ENCODE measurements around the gene ACTG2.
A peak's percentile ranks its signal among the peaks of the same experiment; 100 is the strongest.
"Not testable (repeated sequence)": the region's sequence is repeated elsewhere in the genome, so short reads cannot be mapped to it uniquely, and the experiment has no call there.

Gene ACTG2

DNA sequence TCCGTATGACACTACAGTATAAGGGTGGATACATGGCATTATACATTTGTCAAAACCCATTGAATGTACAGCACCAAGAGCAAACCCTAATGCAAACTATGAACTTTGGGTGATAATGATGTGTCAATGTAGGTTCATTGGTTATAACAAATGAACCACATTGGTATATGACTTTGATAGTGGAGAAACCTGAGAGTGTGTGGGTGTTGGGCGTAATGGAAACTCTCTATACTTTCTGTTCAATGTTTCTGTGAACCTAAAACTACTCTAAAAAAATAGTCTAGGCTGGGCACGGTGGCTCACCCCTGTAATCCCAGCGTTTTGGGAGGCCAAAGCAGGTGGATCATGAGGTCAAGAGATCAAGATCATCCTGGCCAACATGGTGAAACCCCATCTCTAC, 6.5 kb upstream of the ACTG2 start:
- H3K27ac Mint-ChIP-seq = peak overlapping the region; percentile 82
- peak overlapping the region; percentile 25 for H3K4me3 Mint-ChIP-seq
- no peaks in the 10 kb centered on the region for H3K27me3 Mint-ChIP-seq
- H3K36me3 Mint-ChIP-seq = no peaks in the 10 kb centered on the region
- H3K9me3 Mint-ChIP-seq (ENCODE audit: low read depth) = no peaks in the 10 kb centered on the region
- H3K4me1 Mint-ChIP-seq (ENCODE audit: low read depth) = peaks cover 23% of the 10 kb centered on the region

DNA sequence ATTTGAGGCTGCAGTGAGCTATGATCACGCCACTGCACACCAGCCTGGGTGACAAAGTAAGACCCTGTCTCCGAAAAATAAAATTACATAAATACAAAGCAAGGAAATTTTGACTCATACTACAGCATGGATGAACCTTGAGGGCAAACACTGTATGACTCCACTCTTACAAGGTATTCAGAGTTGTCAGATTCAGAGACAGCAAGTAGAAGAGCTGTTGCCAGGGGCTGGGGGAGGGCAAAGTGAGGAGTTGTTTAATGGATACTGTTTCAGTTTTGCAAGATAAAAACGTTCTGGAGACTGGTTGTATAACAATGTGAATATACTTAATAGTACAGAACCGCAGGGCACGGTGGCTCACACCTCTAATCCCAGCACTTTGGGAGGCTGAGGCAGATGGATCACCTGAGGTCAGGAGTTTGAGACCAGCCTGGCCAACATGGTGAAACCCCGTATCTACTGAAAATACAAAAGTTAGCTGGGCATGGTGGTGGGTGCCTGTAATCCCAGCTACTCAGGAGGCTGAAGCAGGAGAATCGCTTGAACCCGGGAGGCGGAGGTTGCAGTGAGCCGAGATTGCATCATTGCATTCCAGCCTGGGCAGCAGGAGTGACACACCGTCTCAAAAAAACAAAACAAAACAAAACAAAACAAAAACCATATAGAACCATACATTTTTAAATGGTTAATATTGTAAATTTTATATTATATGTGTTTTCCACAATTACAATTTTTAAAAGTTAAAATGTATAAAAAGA, 5.0 kb upstream of the ACTG2 start:
- not testable (repeated sequence) for H3K27ac Mint-ChIP-seq; H3K4me3 Mint-ChIP-seq; H3K27me3 Mint-ChIP-seq; H3K9me3 Mint-ChIP-seq (ENCODE audit: low read depth); H3K36me3 Mint-ChIP-seq
- peaks cover 23% of the 10 kb centered on the region for H3K4me1 Mint-ChIP-seq (ENCODE audit: low read depth)

DNA sequence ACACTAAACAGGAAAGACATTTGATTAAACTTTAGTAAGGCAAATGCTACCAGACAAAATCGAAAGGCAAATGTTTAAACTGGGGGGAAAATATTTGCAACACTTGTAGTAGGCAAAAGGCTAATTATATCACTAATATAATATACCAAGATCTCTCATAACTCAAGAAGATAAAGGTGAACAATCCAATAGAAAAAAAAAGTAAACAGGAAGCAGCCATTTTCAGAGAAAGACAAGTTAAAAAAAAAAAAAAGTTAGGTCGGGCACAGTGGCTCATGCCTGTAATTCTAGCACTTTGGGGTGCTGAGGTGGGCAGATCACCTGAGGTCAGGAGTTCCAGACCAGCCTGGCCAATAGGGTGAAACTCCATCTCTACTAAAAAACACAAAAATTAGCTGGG, 4.4 kb upstream of the ACTG2 start:
- no peaks in the 10 kb centered on the region for H3K9me3 Mint-ChIP-seq (ENCODE audit: low read depth)
- no peak overlapping the region for H3K4me3 Mint-ChIP-seq
- no peaks in the 10 kb centered on the region for H3K36me3 Mint-ChIP-seq
- H3K27me3 Mint-ChIP-seq = no peaks in the 10 kb centered on the region
- H3K27ac Mint-ChIP-seq = no peak overlapping the region
- peaks cover 23% of the 10 kb centered on the region for H3K4me1 Mint-ChIP-seq (ENCODE audit: low read depth)

DNA sequence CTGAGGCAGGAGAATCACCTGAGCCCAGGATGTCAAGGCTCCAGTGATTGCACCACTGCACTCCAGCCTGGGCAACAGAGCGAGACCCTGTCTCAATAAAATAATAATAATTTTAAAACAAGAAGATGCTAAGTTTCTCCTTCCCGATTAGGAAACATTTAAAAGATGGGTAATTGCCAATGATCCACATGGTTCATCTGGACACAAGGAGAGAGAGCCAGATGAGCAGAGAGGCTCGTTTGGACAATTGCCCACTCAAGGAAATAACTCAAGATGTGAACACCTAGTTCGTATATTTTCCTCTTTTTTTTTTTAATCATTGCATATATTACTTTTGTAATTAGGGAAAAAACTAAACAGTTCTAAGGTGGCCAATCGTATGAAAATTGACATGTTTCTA, 3.6 kb upstream of the ACTG2 start:
- Mint-ChIP-seq H3K36me3 (no peaks in the 10 kb centered on the region), H3K4me1 (ENCODE audit: low read depth) (peaks cover 23% of the 10 kb centered on the region), H3K9me3 (ENCODE audit: low read depth) (no peaks in the 10 kb centered on the region), H3K4me3 (no peak overlapping the region), H3K27me3 (no peaks in the 10 kb centered on the region), H3K27ac (no peak overlapping the region)

DNA sequence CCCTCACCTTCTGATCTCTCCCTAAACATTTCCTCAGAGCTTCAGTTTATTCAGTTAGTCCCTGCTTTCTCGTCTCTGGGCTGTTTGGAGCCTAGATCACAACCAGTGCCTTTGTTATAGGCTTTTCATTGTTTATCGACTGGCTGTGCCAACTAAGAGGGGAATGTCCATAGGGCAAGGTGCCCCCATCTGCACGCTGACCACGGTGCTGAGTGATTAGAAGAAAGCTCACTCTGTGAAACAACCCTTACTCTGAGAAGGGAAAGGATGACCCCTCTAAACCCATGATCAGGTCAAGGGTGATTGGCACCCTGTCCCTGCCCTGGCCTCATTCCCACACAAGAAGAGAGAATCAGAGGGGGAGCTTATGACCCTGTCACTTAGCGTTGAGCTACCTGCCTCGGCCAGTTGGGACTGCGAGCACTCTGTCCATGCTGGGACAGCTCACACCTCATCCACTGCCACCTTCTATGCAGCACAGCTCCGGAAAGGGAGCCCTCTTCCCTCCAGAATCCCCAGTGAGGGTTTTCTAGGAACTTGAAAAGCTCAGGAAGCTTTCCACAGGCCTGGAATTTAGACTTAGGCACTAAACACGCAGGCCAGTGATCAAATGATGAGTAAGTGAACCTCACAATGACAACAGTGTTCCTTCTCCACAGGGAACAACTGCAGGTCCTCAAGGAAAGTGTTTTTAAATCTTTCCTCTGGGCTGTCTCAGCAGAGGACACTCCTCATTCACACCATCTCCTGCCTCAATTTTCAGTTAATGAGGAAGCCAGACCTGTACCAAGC, 2.3 kb upstream of the ACTG2 start:
- Mint-ChIP-seq H3K9me3 (ENCODE audit: low read depth) (no peaks in the 10 kb centered on the region), H3K27me3 (no peaks in the 10 kb centered on the region), H3K27ac (no peak overlapping the region), H3K4me3 (no peak overlapping the region), H3K4me1 (ENCODE audit: low read depth) (peaks cover 26% of the 10 kb centered on the region), H3K36me3 (no peaks in the 10 kb centered on the region)

DNA sequence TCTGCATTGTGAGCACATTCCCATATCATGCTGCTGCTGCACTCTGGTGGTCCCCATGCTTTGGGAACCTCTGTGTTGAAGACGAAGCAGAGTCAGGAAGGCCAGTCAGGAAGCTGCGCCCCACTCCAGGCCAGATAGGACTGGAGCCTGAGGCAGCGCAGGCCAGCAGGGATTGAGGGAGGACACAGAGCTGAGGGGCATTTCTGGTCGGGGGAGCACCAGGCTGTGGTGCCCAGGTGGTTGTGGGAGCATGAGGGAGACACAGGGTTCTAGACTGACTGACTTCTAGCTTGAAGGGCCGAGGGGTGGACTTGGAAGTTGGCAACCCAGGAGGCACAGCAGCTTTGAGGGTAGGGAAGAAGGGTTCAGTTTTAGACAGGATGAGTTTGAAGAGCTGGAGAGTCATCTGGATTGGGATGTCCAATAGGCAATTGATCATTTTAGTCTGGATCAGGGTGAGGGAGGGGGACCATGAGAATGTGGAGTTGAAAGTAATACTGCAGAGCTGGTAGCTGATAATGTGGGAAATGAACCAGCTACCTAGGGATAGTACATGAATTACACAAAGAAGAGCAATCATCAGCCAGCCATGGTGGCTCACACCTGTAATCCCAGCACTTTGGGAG, 1.4 kb upstream of the ACTG2 start:
- H3K27ac Mint-ChIP-seq = no peak overlapping the region
- peaks cover 26% of the 10 kb centered on the region for H3K4me1 Mint-ChIP-seq (ENCODE audit: low read depth)
- H3K36me3 Mint-ChIP-seq = no peaks in the 10 kb centered on the region
- no peaks in the 10 kb centered on the region for H3K27me3 Mint-ChIP-seq
- H3K4me3 Mint-ChIP-seq = no peak overlapping the region
- H3K9me3 Mint-ChIP-seq (ENCODE audit: low read depth) = no peaks in the 10 kb centered on the region

DNA sequence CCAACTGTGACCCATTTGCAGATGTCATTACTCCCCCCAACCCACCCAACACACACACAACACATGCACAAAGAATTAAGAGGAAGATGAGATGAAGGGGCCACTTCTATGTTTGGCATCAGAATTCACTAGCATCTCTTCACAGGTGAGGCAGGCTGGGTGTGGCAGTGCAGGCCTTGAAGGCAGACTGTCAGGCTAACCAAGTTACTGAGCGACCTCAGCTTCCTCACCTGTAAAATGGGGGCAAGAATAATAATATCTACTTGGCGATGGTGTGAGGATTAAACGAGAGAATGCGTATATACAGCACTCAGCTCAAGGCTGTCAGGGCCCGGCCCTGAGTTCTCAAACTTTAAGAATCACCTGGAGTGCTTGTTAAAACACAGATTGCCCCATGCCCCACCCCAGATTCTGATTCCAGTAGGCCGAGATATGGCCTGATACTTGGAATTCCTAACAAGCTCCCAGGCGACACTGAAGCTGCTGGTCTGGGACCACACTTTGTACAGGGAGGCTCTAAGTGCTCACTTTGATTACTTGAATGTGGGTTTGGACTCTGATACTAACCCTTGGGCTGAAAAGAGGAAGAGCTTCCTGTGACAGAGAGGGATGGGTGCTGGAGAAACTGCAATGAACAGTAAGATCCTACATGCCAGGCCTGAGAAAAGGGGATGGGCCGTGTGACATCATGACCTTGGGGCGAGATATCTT, 1.1 kb downstream of the ACTG2 start:
- no peak overlapping the region for H3K27ac Mint-ChIP-seq
- no peaks in the 10 kb centered on the region for H3K36me3 Mint-ChIP-seq
- no peaks in the 10 kb centered on the region for H3K9me3 Mint-ChIP-seq (ENCODE audit: low read depth)
- H3K4me1 Mint-ChIP-seq (ENCODE audit: low read depth) = peaks cover 25% of the 10 kb centered on the region
- H3K4me3 Mint-ChIP-seq = no peak overlapping the region
- no peaks in the 10 kb centered on the region for H3K27me3 Mint-ChIP-seq

DNA sequence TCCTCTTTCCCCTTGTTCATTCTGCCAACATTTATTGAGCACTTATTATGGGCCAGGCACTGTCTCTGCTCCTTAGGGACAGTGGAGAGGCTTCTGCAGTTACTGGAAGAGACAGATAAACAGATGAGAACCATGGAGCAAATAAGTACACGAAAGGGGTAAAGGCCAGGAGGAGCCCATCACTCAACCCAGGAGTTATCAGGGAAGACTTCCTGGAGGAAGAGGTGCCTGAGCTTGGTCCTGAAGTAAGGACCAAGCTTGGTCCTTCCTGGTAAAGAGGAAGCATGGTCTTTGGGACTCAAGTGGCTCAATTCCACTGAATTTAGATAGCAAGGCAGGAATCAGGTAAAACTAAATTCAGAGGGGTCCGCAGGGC, 1.7 kb downstream of the ACTG2 start:
- Mint-ChIP-seq H3K4me3 (no peak overlapping the region), H3K27ac (peak overlapping the region; percentile 72)

DNA sequence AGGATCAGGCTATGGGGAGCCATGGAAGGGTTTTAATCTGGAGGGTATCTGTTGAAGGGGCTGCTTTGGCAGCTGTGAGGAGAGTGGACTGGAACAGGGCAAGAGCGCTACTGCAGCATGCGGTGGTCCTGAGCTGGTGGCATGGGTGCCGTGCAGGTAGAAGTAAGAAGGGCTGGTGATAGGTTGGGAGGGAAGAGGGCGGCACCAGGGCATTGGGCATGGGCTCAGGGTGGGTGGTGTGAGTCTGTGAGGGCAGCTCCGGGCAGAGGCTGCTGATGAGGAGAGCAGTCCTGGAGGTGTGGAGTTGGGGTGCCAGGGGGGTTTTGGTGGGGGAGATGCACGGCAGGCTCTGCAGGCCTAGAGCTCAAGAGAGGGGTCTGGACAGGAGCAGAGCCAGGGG, 2.1 kb downstream of the ACTG2 start:
- peak overlapping the region; percentile 72 for H3K27ac Mint-ChIP-seq
- no peaks in the 10 kb centered on the region for H3K36me3 Mint-ChIP-seq
- no peak overlapping the region for H3K4me3 Mint-ChIP-seq
- H3K27me3 Mint-ChIP-seq = no peaks in the 10 kb centered on the region
- peaks cover 25% of the 10 kb centered on the region for H3K4me1 Mint-ChIP-seq (ENCODE audit: low read depth)
- H3K9me3 Mint-ChIP-seq (ENCODE audit: low read depth) = no peaks in the 10 kb centered on the region

More for the DNA sequence above, 1.7 kb downstream of the ACTG2 start:
- Mint-ChIP-seq H3K9me3 (ENCODE audit: low read depth) (no peaks in the 10 kb centered on the region), H3K4me1 (ENCODE audit: low read depth) (peaks cover 25% of the 10 kb centered on the region), H3K27me3 (no peaks in the 10 kb centered on the region), H3K36me3 (no peaks in the 10 kb centered on the region)

DNA sequence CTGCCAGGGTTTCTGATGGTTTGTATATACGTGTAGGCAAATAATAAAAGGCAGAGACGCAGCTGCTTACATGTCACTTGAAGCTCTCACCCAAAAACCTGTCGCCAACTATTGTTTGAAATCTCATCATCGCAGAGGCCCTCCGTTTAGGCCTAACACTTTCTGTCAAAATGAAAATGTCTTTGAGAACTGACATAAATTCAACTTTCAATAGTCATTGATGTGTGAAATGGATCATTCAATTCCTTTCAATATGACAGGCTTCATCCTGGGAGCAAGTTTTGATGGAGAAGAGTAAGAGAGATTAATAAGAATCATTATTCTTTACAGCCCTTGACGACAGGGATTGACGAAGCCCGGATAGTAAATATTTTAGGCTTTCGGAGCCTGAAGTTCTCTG, 2.7 kb downstream of the ACTG2 start:
- H3K4me3 Mint-ChIP-seq = no peak overlapping the region
- H3K27me3 Mint-ChIP-seq = no peaks in the 10 kb centered on the region
- H3K9me3 Mint-ChIP-seq (ENCODE audit: low read depth) = no peaks in the 10 kb centered on the region
- H3K27ac Mint-ChIP-seq = peak overlapping the region; percentile 46
- H3K36me3 Mint-ChIP-seq = no peaks in the 10 kb centered on the region
- peaks cover 25% of the 10 kb centered on the region for H3K4me1 Mint-ChIP-seq (ENCODE audit: low read depth)

DNA sequence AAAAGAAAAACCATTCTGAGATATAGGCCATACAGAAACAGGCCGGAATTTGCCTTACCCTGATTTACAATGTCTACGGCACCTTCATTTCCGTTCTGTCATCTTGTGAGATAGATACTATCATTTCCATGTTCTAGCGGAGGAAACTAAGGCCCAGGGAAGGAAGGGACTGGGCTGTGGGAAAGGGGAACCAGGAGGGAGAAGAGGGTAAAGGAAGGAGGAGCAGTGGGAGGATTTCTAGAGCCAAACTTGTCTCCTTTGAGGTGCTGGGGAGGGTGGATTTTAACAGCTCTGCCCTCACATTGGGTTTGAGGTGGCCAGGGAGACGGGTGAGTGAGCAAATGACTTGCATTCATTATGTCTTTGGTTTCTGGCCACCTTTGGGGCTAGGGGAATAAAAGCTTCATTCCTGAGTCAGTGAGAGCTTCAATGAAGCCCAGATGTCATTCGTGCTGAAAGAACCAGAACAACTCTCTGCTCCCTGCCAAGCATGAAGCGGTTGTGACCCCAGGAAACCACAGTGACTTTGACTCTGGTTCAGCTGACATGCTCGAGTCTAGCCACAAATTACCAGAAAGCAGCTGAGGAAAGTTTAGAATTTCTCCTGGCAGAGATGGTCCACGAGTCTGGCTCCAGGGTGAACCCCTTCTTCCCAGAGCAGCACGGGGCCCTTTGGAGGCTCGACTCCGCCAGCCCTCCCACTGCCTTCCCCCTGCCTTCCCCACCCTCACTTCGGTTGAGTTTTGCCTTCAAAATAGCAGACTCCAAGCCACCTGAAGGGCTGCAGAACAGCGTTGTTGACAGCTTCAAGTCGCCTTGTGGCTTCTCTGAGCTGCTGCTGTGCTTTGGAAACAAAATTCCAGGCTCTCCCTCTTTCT, 3.8 kb downstream of the ACTG2 start:
- H3K27me3 Mint-ChIP-seq = no peaks in the 10 kb centered on the region
- H3K36me3 Mint-ChIP-seq = no peaks in the 10 kb centered on the region
- H3K4me3 Mint-ChIP-seq = peak overlapping the region; percentile 67
- peaks cover 25% of the 10 kb centered on the region for H3K4me1 Mint-ChIP-seq (ENCODE audit: low read depth)
- H3K9me3 Mint-ChIP-seq (ENCODE audit: low read depth) = no peaks in the 10 kb centered on the region
- peak overlapping the region; percentile 89 for H3K27ac Mint-ChIP-seq

DNA sequence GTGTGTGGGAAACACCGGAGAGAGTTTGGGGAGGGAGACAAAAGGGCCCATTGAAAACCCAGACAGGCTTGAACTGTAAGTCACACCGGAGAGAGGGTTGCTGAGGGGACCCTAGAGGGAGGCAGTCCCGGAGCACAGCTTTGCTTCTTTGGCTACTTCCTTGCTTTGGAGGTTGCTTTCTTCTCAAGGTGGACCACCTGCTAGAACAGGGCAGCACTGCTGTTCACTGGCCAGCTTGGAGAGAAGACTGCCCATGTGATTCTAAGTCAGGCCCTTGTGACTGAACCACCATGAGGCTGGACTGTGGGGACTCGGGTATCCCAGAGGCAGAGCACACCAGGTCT, 4.4 kb downstream of the ACTG2 start:
- no peaks in the 10 kb centered on the region for H3K27me3 Mint-ChIP-seq
- peaks cover 25% of the 10 kb centered on the region for H3K4me1 Mint-ChIP-seq (ENCODE audit: low read depth)
- no peak overlapping the region for H3K4me3 Mint-ChIP-seq
- peak overlapping the region; percentile 89 for H3K27ac Mint-ChIP-seq
- H3K9me3 Mint-ChIP-seq (ENCODE audit: low read depth) = no peaks in the 10 kb centered on the region
- H3K36me3 Mint-ChIP-seq = no peaks in the 10 kb centered on the region

DNA sequence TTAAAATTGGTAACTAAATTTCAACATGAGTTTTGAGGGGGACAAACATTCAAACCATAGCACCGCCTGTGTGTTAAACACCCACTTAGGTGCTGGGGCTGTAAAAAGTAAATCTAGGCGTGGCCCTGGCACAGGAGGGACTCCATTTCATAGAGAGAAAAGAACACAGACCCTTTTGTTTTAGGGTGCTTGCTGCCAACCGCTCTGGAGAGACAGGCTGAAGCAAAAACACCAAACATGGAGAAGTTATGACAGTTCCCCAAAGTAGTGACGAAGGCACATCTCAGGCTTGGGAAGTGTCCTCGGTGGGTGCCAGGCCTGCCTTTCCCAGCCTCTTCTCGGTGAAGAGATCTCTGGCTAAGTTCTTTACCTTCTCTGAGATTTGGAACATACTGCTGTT, 5.1 kb downstream of the ACTG2 start:
- Mint-ChIP-seq H3K4me3 (no peak overlapping the region), H3K27ac (no peak overlapping the region), H3K9me3 (ENCODE audit: low read depth) (no peaks in the 10 kb centered on the region), H3K36me3 (no peaks in the 10 kb centered on the region), H3K4me1 (ENCODE audit: low read depth) (peaks cover 27% of the 10 kb centered on the region), H3K27me3 (no peaks in the 10 kb centered on the region)

DNA sequence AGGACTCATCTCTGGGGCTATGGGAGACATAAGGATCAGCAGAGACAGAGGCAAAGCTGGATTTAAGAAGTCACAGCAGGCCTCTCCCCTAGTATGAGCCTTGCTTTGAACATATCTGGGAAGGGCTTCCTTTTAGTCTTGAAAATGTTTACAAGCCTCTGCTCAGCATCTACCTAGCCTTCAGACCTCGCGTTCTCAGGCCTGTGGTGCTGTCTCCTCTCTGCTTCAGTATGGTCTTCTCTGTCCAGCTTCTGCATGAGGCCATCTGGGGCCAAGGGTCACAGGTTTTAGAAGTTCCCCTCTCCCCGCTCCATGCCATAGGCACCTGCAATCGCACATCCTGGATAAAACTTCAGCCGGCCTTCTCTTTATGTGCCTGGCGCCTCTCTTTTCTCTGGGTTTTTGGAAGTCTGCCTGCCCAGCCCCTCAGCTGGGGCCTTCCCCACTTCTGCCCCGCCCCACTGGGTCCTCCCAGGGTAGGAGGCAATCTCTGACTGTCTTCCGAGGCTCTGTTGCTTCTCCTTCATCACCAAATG, 7.1 kb downstream of the ACTG2 start:
- Mint-ChIP-seq H3K36me3 (no peaks in the 10 kb centered on the region), H3K27me3 (no peaks in the 10 kb centered on the region), H3K4me1 (ENCODE audit: low read depth) (peaks cover 27% of the 10 kb centered on the region), H3K27ac (no peak overlapping the region), H3K4me3 (no peak overlapping the region), H3K9me3 (ENCODE audit: low read depth) (no peaks in the 10 kb centered on the region)

Data from activated naive CD8-positive, alpha-beta T cell (primary cell).